CD4-positive, alpha-beta T cell treated with Interleukin-2 at 100 ng/mL for 4 hours (primary cell): ENCODE results near the gene FAM72D.
"Not testable (repeated sequence)": the region's sequence is repeated elsewhere in the genome, so short reads cannot be mapped to it uniquely, and the experiment has no call there.

ENCODE experiments used
- DNase-seq: peaks from one replicate; pipeline ENCODE4 v3.0.0-alpha.2; 2020; ENCODE audit warnings: low spot score

The FAM72D gene

DNA sequence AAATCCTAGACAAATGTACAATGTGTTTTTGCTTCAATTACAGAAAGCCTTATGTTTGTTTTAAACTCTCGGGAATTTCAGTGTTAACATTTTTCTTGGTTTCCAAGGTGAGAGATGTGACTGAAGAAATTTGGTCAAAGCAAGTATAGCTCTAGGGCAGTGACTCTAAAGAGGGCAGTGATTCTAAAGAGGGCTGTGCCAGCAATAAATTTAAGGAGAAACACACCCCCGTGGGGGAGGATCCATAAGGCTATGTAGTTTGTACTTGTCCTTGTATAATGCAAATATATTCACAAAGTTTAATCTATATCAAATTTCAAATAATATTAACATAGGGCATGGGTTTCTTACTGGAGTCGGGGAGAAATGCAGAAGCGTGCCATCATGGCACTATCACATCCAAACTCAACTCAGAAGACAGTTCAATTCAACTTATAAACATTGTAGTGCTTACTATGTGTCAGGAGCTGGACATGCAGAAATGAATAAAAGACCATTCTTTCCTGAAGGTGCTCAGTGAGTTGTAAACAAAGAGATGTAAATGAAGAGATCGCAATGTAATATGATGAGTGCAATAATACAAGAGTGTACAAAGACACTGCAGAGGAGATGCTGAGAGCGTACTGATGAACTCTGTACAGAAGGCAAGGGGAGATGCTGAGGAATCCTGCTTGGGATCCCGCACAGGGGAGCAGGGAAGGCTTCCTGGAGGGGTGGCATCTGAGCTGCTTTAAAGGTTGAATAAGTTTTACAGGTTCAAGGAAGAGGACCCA, 13.1 kb upstream of the FAM72D start:
- not testable (repeated sequence) for DNase-seq

DNA sequence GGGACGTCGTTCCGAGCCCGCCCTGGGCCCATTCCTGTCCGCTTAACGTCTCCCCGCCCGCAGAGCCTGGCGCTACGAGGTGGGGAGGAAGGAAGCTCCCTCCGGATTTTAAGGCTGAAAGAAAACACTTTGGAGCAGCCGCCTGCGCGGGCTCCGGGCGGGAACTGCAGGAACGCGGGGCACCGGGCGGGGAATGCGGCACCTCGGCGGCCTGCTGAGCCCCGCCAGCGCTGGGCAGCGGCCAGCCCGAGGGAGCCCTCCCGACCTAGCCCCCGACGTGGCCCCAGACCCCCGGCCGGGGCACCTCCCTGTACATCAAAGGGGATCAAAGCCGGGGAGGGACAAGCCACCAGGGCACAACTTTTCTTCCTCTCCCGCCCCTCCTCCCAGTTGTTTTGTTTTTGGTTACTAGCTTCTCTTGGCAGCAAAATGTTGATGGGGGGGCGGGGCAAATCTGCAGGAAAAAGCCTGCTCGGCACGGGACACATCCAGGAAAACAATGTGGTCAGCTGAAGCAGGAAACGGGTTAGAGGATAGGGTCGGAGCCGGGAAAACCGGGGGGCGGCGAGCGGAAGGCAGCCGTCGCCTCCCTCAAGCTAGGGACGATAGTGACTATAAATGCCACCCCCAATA, 2.1 kb upstream of the FAM72D start:
- DNase-seq = not testable (repeated sequence)

- DNase-seq = not testable (repeated sequence)
Measured at GRCh38 chr1:145094655-145095211, 1.0 kb upstream of the FAM72D start.

DNA sequence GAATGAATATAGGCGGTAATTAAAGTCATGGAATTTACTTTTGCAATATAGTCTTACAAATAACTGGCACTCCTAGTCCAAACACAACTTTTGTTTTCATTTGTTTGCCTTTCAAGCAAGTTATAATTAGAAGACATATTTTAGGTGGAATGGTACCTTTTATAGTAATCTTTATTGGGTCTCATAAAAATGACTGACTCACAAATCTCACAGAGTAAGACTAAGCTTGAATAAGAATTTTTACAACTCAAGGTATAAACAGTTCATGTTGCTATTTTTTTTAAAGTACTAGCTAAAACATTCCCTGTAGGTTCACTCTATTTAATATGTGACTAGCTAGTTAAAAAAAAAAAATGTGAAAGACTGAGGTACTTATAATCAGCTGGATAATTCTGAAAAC, 6.0 kb downstream of the FAM72D start:
- DNase-seq = not testable (repeated sequence)

DNA sequence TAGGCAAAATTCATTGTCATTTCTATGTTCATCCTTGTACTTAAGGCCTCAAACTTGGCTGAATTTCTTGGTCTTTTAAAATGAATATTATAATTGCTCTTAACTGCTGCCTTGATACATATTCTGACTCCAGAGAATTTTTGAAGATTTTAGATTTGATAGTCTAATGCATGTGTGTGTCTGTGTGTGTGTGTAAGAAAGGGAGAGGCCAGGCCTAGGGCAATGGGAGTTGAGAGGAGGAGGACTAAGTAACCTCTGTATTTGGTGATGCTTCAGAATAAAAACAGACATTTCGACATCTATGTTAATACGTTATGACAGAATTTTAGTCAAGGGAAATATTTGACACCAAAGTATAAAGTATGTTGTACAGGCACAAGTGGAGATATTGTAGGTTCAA, 7.5 kb downstream of the FAM72D start:
- not testable (repeated sequence) for DNase-seq

GRCh38 chr1:145111674-145112073, 15.9 kb downstream of the FAM72D start:
- DNase-seq = not testable (repeated sequence)

GRCh38 chr1:145112703-145113102, 16.9 kb downstream of the FAM72D start:
- not testable (repeated sequence) for DNase-seq

DNA sequence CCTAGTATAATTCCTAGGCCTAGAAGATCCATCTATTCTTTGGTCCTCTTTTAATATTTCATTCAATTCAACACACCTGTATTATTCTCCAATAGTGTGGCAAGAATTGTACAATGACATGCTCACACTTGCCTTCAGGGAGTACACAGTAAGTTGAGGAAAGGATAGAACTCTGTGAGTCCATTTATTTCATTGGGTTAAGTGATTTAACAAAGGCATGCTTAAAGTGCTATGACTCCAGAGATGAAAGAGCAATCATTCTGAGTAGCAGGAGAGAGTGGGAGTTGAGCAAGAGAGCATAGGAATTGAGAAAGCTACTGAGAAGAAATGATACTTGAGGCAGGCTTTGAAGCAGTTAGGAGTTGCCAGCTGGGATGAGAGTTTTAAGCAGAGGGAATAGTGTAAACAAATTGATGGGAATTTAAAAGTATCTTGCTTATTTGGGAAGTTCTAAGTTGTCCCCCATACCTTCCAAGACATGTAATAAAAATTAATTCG, 18.8 kb downstream of the FAM72D start:
- not testable (repeated sequence) for DNase-seq

DNA sequence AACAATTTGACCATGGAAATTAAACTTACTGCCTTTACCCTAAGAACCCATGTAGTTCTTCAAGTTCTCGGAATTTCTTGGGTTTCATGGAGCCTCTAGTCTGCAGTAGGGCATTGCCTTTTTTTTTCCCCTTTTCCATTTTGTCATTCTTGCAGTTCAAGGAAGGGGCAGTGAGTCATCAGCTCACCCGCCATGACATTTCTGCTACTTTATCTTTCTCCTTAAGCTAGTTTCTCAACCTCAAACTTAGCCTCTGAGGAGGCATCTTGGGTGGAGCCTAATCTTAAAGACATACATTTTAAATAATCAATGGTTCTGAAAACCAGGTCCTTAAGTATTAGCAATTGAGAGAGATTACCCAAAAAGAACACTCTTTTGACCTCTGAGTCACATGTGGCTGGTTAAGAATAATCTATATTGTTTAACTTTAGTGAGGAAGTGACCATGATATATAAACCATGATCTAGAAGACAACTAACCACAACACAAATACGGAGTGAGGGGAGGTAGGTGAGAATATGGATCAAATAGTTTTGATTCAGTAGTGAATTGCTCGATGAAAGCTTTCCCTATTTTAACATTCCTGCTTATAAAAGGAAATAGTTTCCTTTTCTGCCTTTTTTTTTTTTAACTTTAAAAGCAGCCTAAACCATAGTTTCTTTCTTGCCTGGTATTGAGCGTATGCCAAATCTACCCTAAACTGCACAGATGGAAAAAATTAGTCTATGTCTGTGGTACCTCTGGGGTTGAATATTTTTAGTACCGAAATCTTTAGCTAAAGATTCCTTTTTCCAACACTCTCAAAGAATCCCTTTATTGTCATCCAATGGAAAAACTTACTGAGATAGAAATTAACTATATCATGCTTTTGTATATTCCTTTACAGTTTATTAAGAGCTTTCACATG, 20.1 kb downstream of the FAM72D start:
- DNase-seq = not testable (repeated sequence)

GRCh38 chr1:145119842-145120241, 24.1 kb downstream of the FAM72D start:
- DNase-seq = not testable (repeated sequence)

DNA sequence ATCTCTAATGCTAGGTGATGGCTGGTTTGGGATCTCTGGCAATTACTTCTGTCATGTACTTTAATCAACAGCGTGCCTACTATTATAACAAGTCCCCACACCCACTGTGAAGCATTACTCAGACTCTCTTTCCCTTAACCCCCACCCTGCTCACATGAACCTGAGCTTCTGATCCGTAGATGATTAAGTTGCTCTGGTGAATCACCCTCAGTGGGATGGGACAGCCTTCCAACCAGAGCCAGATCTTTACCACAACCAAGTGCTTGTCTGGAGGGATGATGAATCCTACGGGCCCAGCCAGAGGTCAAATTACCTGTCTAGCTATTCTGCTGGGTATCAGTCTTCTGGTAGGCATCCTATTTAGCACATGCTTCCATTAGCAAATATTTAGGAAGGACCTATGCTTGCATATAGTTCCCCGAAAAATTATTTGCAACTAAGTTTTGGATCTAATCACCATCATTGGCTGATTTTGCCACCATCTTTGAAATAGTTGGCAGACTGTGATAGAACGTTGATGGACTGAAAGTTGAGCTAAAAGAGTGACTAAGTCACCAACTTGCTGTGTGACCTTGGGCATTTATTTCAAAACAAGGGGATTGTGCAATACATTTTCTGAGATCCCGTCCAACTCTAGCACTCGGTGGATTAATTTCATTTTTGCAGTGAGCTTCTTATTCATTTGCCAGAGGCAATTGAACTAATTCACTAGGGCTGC, 26.7 kb downstream of the FAM72D start:
- DNase-seq = not testable (repeated sequence)

DNA sequence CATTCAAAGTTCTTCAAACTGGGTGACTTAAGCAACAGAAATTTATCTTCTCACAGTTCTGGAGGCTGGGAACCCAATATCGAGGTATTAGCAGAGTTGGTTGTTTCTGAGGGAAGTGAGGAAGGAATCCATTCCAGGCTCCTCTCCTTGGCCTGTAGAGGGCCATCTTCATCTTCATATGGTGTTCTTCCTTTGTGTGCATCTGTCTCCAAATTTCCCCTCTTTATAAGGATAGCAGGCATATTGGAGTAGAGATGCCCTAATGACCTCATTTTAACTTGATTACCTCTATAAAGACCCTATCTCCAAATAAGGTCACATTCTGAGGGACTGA, 27.3 kb downstream of the FAM72D start:
- not testable (repeated sequence) for DNase-seq

- not testable (repeated sequence) for DNase-seq
Measured at GRCh38 chr1:145123992-145124641, 28.3 kb downstream of the FAM72D start.

GRCh38 chr1:145125112-145125511, 29.3 kb downstream of the FAM72D start:
- DNase-seq = not testable (repeated sequence)

- DNase-seq = not testable (repeated sequence)
Measured at GRCh38 chr1:145127144-145127543, 31.4 kb downstream of the FAM72D start.

GRCh38 chr1:145128697-145129469, 33.1 kb downstream of the FAM72D start:
- DNase-seq = not testable (repeated sequence)

DNA sequence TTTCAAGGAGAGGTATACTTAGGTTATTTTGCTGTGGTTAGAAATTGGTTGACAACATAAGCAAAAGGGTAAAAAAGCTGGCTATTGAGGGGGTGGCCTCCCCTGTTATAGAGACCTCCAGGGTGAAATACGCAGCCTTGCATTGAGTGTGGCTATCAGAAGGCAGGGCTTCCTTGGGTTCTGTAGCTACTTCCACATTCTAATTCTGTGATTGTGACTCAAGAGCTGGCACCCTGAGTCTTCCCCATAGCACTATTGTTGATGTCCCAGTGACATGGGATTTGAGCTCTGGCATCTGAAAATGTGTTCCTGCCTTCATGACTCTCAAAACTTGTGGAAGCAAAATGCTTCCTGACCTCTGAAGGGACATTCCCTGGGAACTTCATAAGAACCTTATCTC, 38.7 kb downstream of the FAM72D start:
- not testable (repeated sequence) for DNase-seq

DNA sequence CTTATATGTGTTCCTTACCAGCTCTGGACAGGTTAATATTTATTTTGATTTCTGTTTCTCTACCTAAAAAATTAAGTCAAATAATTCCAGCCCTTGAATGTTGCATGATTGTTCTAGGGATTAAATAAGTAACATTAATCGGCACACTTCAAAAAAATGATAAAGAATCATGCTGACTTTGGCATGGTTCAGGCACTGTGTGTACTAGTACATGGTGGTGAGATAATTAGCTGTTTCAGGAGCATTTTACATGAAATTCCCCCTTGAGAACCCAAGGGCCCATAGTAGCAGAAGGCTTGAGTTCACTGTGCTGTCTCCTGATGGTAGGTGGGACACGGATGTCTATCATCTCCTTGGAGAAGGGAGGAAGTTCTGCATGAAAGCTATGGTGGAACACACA, 44.8 kb downstream of the FAM72D start:
- not testable (repeated sequence) for DNase-seq

- DNase-seq = not testable (repeated sequence)
Measured at GRCh38 chr1:145144264-145144913, 48.6 kb downstream of the FAM72D start.
